ENCODE measurements around the gene PERM1. TPM values are rescaled to one million over a fixed set of nuclear protein-coding genes. Genes with fewer than 3 reads are reported as not detected.

The PERM1 gene
- total and polyA plus RNA-seq, 2 donors (not counting 1 experiment from before 2014, with no cell fraction given) = not detected

GRCh38 chr1:952201-952600 lies 29.7 kb downstream of the PERM1 start:
- H4K20me1 ChIP-seq (ENCODE audit: control insufficient read depth, insufficient read depth, low read length, poor library complexity, severe bottlenecking) = peaks cover 90% of the 10 kb centered on the region
- H3K4me3 ChIP-seq (ENCODE audit: control extremely low read depth in 1 of 5, extremely low read depth in 1 of 5, insufficient read depth in 1 of 5, low read depth in 2 of 5, low read length in 4 of 5) = no peak overlapping the region
- peaks cover 0 to 12% of the 10 kb centered on the region in 2 donors for H3K4me1 ChIP-seq (ENCODE audit: control insufficient read depth in 2 of 2, insufficient read depth in 2 of 2, low read length in 2 of 2)
- no peaks in the 10 kb centered on the region for H3K27me3 ChIP-seq (replicated peaks in 1 of 4; ENCODE audit: control extremely low read depth in 1 of 4, control insufficient read depth in 3 of 4, insufficient read depth in 4 of 4, low read length in 3 of 4)
- H3K4me2 ChIP-seq (replicated peaks; ENCODE audit: low read depth, low read length, poor library complexity, severe bottlenecking) = no peak overlapping the region
- H3K4me3 Mint-ChIP-seq = no peak overlapping the region
- H3K9me3 Mint-ChIP-seq (ENCODE audit: insufficient read depth) = no peaks in the 10 kb centered on the region
- no peaks in the 10 kb centered on the region for H3K27me3 Mint-ChIP-seq
- H3K4me1 Mint-ChIP-seq = peaks cover 5% of the 10 kb centered on the region
- ChIA-PET POLR2A (no interaction called here), CTCF (no interaction called here)
- no peak for TF ChIP-seq CTCF (IDR thresholded peaks at IDR 0.05)
- TF ChIP-seq EZH2 (IDR thresholded peaks at IDR 0.05; ENCODE audit: borderline replicate concordance, insufficient read depth, low read depth, low read length, poor library complexity, severe bottlenecking) = no peak
- intact Hi-C loops (cut with micrococcal nuclease) = no loop called here
- 92% methylated on average over 12 of the region's 15 CpGs for WGBS (ENCODE audit: insufficient coverage)
- DNase-seq (no peak), ATAC-seq (ENCODE audit: low read depth) (no peak)
- no peaks in the 10 kb centered on the region for H3K9me3 ChIP-seq (ENCODE audit: control extremely low read depth in 1 of 3, control insufficient read depth in 2 of 3, insufficient read depth in 1 of 3, low read length in 2 of 3)
- peaks cover 5% of the 10 kb centered on the region for H3K79me2 ChIP-seq (ENCODE audit: control insufficient read depth, insufficient read depth, low read length)
- H3K27ac Mint-ChIP-seq = no peak overlapping the region
- no peak overlapping the region for H3K27ac ChIP-seq (ENCODE audit: low read length in 2 of 2)
- H3K36me3 ChIP-seq (replicated peaks in 1 of 2; ENCODE audit: control extremely low read depth in 1 of 2, control insufficient read depth in 1 of 2, extremely low read depth in 1 of 2, insufficient read depth in 2 of 2, low read length in 1 of 2) = peaks cover 0 to 97% of the 10 kb centered on the region in 2 experiments
- H3K9ac ChIP-seq (ENCODE audit: low read length) = no peak overlapping the region
- H2AFZ ChIP-seq (ENCODE audit: insufficient read depth, low read depth, low read length, poor library complexity, severe bottlenecking) = no peak overlapping the region

GRCh38 chr1:951364-951763 lies 30.5 kb downstream of the PERM1 start:
- no peak overlapping the region for H3K27ac Mint-ChIP-seq

More at GRCh38 chr1:951364-951763, 30.5 kb downstream of the PERM1 start:
- Histone ChIP-seq H3K9ac (ENCODE audit: low read length) (no peak overlapping the region), H3K79me2 (ENCODE audit: control insufficient read depth, insufficient read depth, low read length) (peaks cover 3% of the 10 kb centered on the region), H3K27ac (ENCODE audit: low read length in 2 of 2) (no peak overlapping the region), H3K4me2 (replicated peaks; ENCODE audit: low read depth, low read length, poor library complexity, severe bottlenecking) (no peak overlapping the region), H3K4me3 (ENCODE audit: control extremely low read depth in 1 of 5, extremely low read depth in 1 of 5, insufficient read depth in 1 of 5, low read depth in 2 of 5, low read length in 4 of 5) (no peak overlapping the region), H3K27me3 (replicated peaks in 1 of 4; ENCODE audit: control extremely low read depth in 1 of 4, control insufficient read depth in 3 of 4, insufficient read depth in 4 of 4, low read length in 3 of 4) (no peaks in the 10 kb centered on the region), H3K9me3 (ENCODE audit: control extremely low read depth in 1 of 3, control insufficient read depth in 2 of 3, insufficient read depth in 1 of 3, low read length in 2 of 3) (no peaks in the 10 kb centered on the region), H3K36me3 (replicated peaks in 1 of 2; ENCODE audit: control extremely low read depth in 1 of 2, control insufficient read depth in 1 of 2, extremely low read depth in 1 of 2, insufficient read depth in 2 of 2, low read length in 1 of 2) (peaks cover 0 to 95% of the 10 kb centered on the region in 2 experiments), H2AFZ (ENCODE audit: insufficient read depth, low read depth, low read length, poor library complexity, severe bottlenecking) (no peak overlapping the region), H3K4me1 (ENCODE audit: control insufficient read depth in 2 of 2, insufficient read depth in 2 of 2, low read length in 2 of 2) (peaks cover 0 to 9% of the 10 kb centered on the region in 2 donors), H4K20me1 (ENCODE audit: control insufficient read depth, insufficient read depth, low read length, poor library complexity, severe bottlenecking) (peaks cover 84% of the 10 kb centered on the region)
- ATAC-seq (ENCODE audit: low read depth) (no peak), DNase-seq (no peak)
- WGBS (ENCODE audit: insufficient coverage) = 92% methylated on average over 6 of the region's 6 CpGs
- POLR2A ChIA-PET = interaction anchor here (0.5 kb wide), 1 partner anchor 326 kb away, joined by 6 read pairs; no protein-coding TSS in a partner anchor
- H3K9me3 Mint-ChIP-seq (ENCODE audit: insufficient read depth) = no peaks in the 10 kb centered on the region
- no peak overlapping the region for H3K4me3 Mint-ChIP-seq
- TF ChIP-seq EZH2 (IDR thresholded peaks at IDR 0.05; ENCODE audit: borderline replicate concordance, insufficient read depth, low read depth, low read length, poor library complexity, severe bottlenecking) = no peak
- no peak for TF ChIP-seq CTCF (IDR thresholded peaks at IDR 0.05)
- H3K27me3 Mint-ChIP-seq = no peaks in the 10 kb centered on the region
- H3K4me1 Mint-ChIP-seq = peaks cover 2% of the 10 kb centered on the region
- intact Hi-C loops (cut with micrococcal nuclease) = no loop called here
- CTCF ChIA-PET = no interaction called here
